ENCODE data around the gene SEMA3A. TPM values are rescaled to one million over a fixed set of nuclear protein-coding genes. Genes with fewer than 3 reads are reported as not detected.
A peak's percentile ranks its signal among the peaks of the same experiment; 100 is the strongest.

Gene SEMA3A
- total and polyA plus RNA-seq, 11 donors = 0.30 to 6.6 (median 1.4) TPM

- TF ChIP-seq POLR2A (IDR thresholded peaks at IDR 0.05) = no peak
- no peak for TF ChIP-seq CTCF (IDR thresholded peaks at IDR 0.05)
Observed at GRCh38 chr7:84100866-84101265, 93.7 kb downstream of the SEMA3A start.

GRCh38 chr7:84095971-84096370 is 98.6 kb downstream of the SEMA3A start:
- TF ChIP-seq CTCF (IDR thresholded peaks at IDR 0.05) (no peak), POLR2A (IDR thresholded peaks at IDR 0.05) (no peak)
- 76 to 85% (median 81%) methylated on average over 2 of the region's 2 CpGs for WGBS, 4 donors
- H3K27ac ChIP-seq = no peak overlapping the region

More at GRCh38 chr7:84100866-84101265, 93.7 kb downstream of the SEMA3A start:
- no peaks in the 10 kb centered on the region for H3K27me3 ChIP-seq
- intact Hi-C loops (cut with DNase I) = no loop called here
- WGBS, 4 donors = 82 to 95% (median 93%) methylated on average over 1 of the region's 1 CpG
- H3K9me3 ChIP-seq = no peaks in the 10 kb centered on the region
- H3K4me3 ChIP-seq = no peak overlapping the region
- DNase-seq (no peak), ATAC-seq (no peak)
- H3K4me1 ChIP-seq = no peaks in the 10 kb centered on the region
- H3K27ac ChIP-seq = no peak overlapping the region
- no peaks in the 10 kb centered on the region for H3K36me3 ChIP-seq

DNA sequence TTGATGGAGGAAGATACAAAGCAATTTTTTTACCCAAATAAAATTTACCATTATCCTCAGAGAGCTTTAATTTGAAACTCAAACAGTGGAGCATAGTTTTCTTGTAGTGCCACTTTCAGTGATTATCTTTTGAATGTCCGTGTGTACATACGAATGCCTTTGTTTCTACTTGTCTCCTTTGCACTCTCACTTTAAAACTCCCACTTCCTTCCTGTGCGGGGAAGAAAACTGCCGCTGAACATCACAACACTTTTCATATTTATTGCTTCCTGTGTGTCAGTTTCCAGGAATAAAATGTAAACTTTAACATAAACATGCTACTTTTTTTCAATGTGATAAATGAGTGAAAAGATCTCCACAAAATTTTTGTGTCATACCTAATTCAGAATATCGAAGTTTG is 102.4 kb downstream of the SEMA3A start:
- Histone ChIP-seq H3K27ac (no peak overlapping the region), H3K27me3 (no peaks in the 10 kb centered on the region), H3K9me3 (no peaks in the 10 kb centered on the region), H3K36me3 (no peaks in the 10 kb centered on the region), H3K4me3 (peak overlapping the region in 2 of 12 donors; percentile 3 to 15), H3K4me1 (peaks cover 0 to 7% (median 0%) of the 10 kb centered on the region in 12 donors)
- 15 to 24% (median 18%) methylated on average over 5 of the region's 5 CpGs for WGBS, 4 donors
- TF ChIP-seq CTCF (IDR thresholded peaks at IDR 0.05) (no peak), POLR2A (IDR thresholded peaks at IDR 0.05) (no peak)
- intact Hi-C loops (cut with DNase I) = loop anchor here in 1 of 10 donors (10.0 kb wide), 1 partner anchor 103 kb away; the partner anchor contains the start of gene SEMA3A
- DNase-seq (no peak), ATAC-seq (no peak)

More at GRCh38 chr7:84095971-84096370, 98.6 kb downstream of the SEMA3A start:
- Histone ChIP-seq H3K4me3 (no peak overlapping the region), H3K36me3 (no peaks in the 10 kb centered on the region), H3K4me1 (peaks cover 0 to 7% (median 0%) of the 10 kb centered on the region in 12 donors), H3K9me3 (no peaks in the 10 kb centered on the region), H3K27me3 (no peaks in the 10 kb centered on the region)
- ATAC-seq (no peak), DNase-seq (no peak)
- intact Hi-C loops (cut with DNase I) = loop anchor here in 1 of 10 donors (10.0 kb wide), 1 partner anchor 99 kb away; the partner anchor contains the start of gene SEMA3A

DNA sequence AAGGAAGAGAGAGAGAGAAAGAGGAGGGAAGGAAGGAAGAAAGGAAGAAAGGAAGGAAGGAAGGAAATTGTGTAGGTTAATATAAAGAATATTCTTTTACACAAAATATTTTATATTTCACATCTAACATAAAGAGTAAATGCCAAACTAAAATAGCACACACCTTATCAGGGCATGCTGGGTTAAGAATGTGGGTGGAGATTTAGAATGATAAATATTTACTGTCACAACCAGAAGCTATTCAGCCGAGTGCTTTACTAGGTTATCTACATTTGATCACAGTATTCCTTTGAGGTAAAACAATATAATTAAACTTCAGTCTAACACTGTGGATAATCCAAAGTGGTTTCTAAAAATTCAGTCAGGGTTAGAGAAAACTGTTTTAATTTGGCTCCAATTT is 103.3 kb downstream of the SEMA3A start:
- H3K4me1 ChIP-seq = peaks cover 0 to 7% (median 0%) of the 10 kb centered on the region in 12 donors
- intact Hi-C loops (cut with DNase I) = loop anchor here in 1 of 10 donors (10.0 kb wide), 1 partner anchor 103 kb away; the partner anchor contains the start of gene SEMA3A
- no peak for DNase-seq
- ATAC-seq = no peak
- H3K27me3 ChIP-seq = no peaks in the 10 kb centered on the region
- TF ChIP-seq POLR2A (IDR thresholded peaks at IDR 0.05) = no peak
- TF ChIP-seq CTCF (IDR thresholded peaks at IDR 0.05) = no peak
- H3K4me3 ChIP-seq = no peak overlapping the region
- H3K36me3 ChIP-seq = no peaks in the 10 kb centered on the region
- H3K27ac ChIP-seq = no peak overlapping the region
- H3K9me3 ChIP-seq = no peaks in the 10 kb centered on the region
- 31 to 40% (median 37%) methylated on average over 1 of the region's 1 CpG for WGBS, 4 donors

All from heart left ventricle (tissue), 16 donors.